ENCODE measurements around the gene ENTREP3.

Gene ENTREP3

DNA sequence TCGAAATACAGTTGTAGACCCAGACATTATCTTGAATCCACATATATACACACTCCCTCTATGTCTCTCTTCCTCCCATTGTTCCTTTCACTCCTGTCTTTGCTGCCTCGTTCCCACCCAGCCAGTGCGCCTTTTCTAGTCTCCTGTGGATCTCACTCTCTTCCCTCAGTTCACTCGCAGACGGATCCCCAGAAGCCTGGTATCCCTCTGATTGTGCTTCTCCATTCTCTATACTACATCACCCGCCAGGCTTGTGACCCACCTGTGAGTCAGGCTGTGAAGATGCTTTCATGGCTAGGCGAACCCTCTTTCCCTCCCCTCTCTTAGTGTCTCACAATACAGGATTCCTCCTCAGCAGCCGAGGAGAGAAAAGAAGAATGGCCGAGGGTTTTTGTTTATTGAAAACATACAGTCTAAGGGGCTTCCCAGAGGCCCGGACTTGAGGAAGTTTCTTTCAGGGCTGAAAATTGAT, 23.4 kb upstream of the ENTREP3 start:
- DNase-seq (ENCODE audit: low read depth) = no peak

- DNase-seq (ENCODE audit: low read depth) = no peak
Measured at GRCh38 chr1:155277902-155278688, 22.8 kb upstream of the ENTREP3 start.

GRCh38 chr1:155277070-155277901, 22.0 kb upstream of the ENTREP3 start, which contains the start of gene HCN3:
Gene HCN3 (plus strand): TSS chr1:155277463. CDS start chr1:155277591, 128 bp downstream.
- DNase-seq (ENCODE audit: low read depth) = peak; percentile 92

DNA sequence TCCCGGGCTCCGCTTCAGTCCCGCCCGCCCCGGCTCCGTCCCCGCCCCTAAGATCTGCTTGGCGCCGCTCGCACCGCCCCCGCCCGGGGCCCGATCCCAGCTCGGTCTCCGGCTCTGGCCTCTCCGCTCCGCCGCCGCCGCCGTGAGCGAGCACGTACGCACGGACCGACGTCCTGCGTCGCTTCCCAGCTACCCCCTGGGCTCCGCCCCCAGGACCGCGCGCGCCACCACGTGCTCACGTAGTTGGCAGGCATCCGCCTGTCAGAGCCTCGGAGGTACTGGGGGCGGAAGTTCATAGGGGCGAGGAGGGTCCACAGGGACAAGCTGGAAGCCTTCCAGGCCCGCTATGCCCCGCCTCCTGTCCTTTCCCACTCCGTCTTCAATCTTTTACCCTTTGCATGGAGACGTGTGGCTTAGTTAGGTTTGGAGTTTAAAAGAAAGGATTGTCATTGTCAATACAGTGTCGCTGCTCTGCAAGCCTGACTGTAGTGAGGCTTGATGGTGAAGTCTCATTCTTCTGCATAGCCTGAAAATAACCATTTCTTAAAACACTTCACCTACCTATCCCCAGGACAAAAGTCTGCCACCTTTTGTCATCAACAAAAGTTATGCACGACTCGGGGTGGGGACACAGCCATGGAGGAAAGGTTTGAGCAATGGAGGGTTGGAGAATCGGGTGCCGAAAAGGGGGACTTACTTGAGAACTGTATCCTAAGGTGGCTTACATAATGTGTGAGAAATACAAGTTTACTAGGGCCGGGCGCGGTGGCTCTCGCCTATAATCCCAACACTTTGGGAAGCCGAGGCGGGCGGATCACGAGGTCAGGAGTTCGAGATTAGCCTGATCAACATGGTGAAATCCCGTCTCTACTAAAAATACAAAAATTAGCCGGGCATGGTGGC, 18.3 kb upstream of the ENTREP3 start, which contains the start of gene CLK2:
CLK2 (minus strand) TSS at position 162 of the 903 bp plus-strand sequence. CDS start 2,527 bp downstream, outside the sequence.
- DNase-seq (ENCODE audit: low read depth) = peak; percentile 92

DNA sequence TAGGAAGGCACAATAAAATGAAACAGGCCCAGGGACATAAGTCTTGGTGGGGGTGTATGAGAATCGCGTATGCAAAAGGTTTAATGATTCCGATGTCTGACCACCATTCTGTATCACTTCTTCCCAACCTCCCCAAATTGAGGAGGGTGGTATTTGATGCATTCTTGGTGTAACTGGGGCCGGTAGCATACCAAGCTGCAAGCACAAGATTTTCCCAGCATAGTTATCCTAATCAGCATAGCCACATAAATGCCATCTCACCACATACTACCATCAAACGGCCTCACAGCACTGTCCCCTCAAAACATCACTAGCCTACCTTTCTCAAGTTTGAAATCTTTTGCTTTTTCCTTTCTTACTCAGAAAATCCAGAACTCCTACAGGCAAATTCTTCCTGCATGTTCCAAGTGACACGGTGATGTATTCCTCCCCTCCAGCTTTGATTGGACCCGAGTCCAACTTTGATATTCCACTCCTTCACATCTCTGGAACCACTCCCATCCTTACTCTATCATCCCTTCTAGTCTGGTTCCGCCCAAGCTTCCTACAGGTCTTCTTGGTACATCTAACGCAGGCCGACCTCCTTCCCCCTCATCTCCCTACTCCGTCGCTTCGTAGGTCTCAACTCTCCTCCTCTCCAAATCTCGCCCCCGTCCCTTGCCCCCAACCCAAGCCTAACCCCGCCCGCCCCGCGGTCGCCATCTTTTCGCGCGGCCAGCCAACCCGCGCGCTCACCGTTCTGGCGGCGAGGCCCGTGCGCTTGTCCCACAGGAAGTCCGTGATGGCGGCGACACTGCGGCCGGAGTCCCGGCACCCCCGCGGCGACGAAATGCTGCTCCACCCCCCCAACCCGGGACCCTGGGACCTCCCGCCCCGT, 17.4 kb upstream of the ENTREP3 start:
- peak; percentile 39 for DNase-seq (ENCODE audit: low read depth)

DNA sequence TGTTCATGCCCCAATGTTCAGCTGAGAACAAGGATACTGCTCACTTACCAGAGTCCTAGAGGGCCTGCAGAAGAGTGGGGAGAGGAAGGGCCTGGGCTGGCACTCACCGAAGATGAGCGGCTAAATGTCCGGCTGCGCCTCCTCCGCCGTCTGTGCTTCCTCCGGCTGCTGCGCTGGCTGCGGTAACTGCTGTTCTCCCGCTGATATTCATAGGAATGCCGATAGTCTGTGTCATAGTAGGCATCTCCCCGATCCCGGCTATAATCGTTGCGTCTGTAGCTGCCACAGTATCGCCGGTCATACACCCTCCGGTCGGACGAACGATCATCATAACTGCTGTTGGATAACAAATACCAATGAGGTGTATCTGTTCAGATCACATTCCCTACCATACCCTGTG, 14.1 kb upstream of the ENTREP3 start:
- no peak for DNase-seq (ENCODE audit: low read depth)

- no peak for DNase-seq (ENCODE audit: low read depth)
Measured at GRCh38 chr1:155268630-155269029, 13.3 kb upstream of the ENTREP3 start.

- no peak for DNase-seq (ENCODE audit: low read depth)
Measured at GRCh38 chr1:155267373-155267772, 12.1 kb upstream of the ENTREP3 start.

- DNase-seq (ENCODE audit: low read depth) = no peak
Measured at GRCh38 chr1:155266553-155266952, 11.3 kb upstream of the ENTREP3 start.

- DNase-seq (ENCODE audit: low read depth) = no peak
Measured at GRCh38 chr1:155263067-155263466, 7.8 kb upstream of the ENTREP3 start.

DNA sequence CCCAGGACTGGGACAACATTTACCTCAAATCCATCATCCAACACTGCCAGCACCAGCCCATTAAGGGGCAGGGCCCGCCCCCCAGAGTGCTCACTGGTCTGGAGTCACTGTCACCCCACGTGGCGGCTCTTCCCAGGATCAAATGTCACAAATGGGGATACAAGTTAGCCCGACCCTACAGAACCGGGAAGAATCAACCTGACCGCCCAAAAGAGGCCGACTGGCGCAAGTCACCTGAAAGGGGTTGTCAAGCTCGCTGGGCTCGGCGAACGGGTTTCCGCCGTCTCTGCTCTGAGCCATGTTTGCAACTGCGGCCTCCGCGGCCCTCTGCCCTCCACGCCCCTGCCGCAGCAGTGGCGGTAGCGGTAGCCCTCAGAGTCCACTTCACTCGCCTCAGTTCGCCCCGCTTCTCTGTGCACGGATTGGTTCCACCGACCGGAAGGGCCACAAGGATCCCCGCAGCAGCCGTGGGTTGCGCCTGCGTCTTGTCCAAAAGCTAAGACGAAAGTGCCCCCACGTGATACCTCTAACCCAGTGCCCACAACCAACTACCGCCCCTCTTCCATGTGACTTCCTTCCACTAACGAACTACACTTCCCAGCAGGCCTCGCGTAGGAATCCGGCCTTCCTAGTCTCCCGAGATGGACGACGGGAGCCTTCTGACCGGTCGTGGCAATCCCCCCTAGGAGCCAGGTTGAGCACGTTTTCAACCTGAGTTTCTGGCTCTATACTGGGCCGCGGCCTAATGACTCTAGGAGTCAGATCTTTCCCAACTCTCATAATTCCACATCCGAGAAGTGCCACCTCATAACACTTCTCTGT, 6.8 kb upstream of the ENTREP3 start, which contains the start of gene SCAMP3:
SCAMP3 (minus strand) TSS at position 509 of the 822 bp plus-strand sequence; CDS start at position 300, 209 bp downstream.
- DNase-seq (ENCODE audit: low read depth) = peak; percentile 97

GRCh38 chr1:155261493-155261851, 6.2 kb upstream of the ENTREP3 start:
- DNase-seq (ENCODE audit: low read depth) = no peak

DNA sequence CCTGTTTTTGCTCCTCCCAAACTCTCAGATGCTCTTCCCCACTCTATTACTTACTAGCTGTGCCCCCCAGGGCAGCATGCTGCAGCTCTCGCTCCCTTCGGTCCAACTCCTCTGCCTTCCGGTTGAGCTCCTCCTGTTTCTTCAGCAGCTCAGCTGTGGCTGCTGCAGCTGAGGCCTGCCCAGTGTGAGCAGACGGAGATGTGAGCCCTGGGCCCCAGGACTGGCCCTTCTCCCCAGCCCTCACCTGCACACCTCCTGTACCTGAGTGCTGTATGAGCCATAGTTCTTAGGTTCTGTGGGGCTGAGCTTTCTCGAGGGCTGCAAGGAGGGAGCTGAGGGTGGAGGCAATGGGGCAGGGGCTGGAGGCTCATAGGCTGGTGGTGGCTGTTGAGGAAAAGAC, 5.0 kb upstream of the ENTREP3 start:
- DNase-seq (ENCODE audit: low read depth) = no peak

GRCh38 chr1:155256058-155256852, 972 bp upstream of the ENTREP3 start:
- no peak for DNase-seq (ENCODE audit: low read depth)

DNA sequence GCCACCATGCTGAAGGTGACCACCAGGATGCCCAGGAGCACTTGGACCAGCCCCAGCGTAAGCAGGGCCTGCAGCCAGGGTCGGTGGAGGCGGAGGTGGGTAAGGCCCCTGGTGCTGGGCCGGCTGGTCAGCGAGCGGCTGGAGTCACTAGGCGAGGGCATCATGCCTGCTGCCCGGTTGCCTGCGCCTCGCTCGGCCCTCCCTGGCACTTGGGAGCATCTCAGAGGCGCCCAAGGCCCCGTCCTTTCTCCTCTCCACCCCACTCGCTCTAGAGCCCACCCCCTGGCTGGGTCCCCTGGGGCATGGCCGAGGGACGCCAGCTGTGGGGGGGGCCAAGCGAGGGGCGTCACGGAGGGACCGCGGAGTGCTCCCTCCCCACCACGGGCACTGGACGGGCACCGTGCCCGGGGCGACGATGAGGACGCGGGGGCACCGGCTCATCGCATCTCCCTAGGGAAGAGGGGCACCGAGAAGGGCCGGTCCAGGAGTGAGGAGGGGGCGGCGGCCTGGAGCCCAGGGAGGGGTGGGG, 505 bp downstream of the ENTREP3 start:
- DNase-seq (ENCODE audit: low read depth) = no peak

DNA sequence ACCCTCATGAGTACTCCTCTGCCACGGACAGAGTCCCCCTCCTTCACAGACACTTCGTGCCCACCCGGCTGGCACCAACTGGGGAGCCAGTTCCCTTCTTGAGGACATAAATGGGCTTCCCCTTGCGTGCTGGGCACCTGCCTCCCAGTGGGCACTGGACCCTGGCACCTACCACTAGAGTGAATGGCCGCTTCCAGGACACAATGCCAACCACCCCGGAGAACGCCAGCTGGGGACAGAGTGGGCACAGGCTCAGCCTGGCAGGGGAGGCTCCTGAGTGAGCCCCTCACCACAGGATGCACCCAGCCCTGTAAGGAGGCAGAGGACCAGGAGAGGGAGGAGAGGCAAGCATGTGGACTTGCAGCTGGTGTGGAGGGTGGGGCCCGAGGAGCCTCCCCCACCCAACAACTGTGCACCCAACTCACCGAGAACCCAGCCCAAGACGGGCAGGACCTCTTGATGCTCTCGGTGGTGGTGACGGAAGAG, 1.0 kb downstream of the ENTREP3 start:
- DNase-seq (ENCODE audit: low read depth) = no peak

DNA sequence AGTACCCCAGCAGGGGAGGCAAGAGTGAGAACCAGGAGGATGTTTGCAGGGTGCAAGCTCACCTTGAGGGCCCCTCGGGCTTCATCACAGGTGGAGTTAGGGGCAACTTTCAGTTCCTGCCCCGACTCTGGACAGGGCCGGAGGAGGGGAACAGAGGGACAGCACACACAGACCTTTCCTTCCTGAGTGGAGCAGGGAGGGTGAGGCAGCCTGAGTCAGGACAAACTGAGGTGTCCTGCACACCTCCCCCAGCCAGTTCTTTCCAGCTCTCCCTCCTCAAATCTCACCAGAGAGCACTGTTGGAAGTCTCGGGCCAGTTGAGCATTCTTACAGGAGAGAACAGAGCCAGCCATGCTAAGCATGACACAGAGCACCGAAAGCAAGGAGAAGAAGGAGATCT, 1.5 kb downstream of the ENTREP3 start:
- no peak for DNase-seq (ENCODE audit: low read depth)

DNA sequence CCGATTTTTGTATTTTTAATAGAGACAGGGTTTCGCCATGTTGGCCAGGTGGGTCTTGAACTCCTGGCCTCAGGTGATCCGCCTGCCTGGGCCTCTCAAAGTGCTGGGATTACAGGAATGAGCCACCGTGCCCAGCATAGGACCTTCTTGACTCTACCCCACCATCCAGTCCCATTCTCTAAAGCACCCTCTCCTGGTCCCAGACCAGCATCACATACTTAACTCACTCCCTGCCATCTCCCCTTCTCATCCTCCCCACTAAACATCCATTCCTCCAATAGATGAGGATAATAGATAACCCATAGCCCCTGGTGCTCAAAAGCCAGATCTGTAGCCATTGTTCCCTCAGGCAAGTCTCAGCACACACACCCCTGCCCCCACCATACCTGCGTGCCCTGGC, 2.1 kb downstream of the ENTREP3 start:
- no peak for DNase-seq (ENCODE audit: low read depth)

DNA sequence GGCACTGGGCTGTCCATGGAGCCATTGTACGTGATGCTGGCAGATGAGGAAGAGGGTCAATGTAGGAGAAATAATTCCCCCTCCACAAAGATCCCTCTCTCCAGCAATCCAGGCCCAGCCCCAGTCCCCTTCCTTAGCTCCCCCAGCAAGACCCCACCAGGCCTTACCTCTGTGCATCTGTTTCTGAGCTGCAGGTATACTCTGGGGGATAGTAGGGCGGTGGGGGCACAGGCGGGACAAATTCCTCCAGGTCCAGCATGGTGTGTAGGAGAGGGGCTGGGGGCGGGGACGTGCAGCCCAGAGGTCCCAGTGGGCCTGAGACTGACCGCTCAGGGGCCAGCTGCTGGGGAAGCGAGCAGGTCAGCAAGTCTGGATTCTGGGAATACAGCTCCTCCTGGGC, 3.7 kb downstream of the ENTREP3 start:
- no peak for DNase-seq (ENCODE audit: low read depth)

All from fibroblast of the conjunctiva (primary cell).